CD4-positive, alpha-beta T cell treated with Interleukin-1 beta for 1 hour (primary cell): Measurements from ENCODE around the gene SLC9C2.
"Not testable (repeated sequence)": the region's sequence is repeated elsewhere in the genome, so short reads cannot be mapped to it uniquely, and the experiment has no call there.

Experiments used
- DNase-seq, 2 donors: peaks; one replicate each; pipeline ENCODE4 v3.0.0-alpha.2; 2020 to 2022

Gene SLC9C2, protein sequence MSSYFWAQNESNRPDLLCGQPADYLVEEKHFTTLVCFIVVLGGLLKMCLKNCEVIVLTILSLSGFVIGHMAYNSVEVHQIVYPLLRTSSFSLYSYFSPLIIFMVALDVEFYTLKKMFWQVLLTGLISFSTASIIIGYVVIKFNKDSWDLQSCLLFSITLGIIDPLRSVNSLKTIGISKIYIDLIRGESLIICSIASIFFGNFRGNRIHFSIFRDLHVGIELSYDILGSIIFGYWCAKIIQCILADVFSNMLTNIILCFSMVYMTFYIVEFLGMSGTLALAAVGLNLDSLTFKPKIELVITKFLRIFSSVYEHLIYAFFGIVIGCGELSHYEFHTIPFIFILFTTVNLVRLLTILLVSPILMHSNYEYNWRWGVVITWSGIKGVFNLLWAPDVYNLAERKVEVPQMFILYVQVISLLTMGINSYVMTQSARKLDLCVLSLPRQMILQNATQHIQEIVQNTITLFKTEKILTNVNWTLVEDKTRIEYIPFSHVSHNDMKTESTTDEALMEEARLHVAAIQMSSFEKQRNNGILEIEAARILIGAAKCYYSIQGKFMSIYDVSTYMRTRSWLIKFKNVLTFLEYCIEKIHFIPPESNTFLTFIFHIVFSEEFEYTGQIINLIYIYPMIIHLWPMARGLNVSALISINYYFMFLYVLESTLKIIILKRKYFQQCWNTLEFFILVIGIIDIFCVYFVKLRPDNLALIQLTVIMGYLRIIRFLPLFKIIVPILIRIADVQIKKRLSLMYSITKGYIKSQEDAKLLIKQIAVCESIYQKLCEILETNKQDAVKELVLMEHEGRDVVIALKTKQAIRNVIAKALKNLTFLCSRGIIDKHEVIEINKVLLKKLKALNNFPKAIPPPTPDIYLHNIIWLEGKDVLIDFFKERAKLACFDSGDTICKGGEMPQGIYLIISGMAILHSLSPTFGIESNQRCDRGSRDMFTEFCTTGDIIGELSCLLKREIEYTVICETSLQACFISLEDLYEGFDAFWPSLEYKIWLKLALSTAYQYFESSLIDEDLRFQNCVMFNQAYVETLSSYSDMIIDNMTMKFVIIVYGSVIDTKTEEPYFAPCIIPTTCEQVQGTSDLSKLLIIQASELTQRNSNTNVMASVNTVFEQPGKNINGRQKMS

DNA sequence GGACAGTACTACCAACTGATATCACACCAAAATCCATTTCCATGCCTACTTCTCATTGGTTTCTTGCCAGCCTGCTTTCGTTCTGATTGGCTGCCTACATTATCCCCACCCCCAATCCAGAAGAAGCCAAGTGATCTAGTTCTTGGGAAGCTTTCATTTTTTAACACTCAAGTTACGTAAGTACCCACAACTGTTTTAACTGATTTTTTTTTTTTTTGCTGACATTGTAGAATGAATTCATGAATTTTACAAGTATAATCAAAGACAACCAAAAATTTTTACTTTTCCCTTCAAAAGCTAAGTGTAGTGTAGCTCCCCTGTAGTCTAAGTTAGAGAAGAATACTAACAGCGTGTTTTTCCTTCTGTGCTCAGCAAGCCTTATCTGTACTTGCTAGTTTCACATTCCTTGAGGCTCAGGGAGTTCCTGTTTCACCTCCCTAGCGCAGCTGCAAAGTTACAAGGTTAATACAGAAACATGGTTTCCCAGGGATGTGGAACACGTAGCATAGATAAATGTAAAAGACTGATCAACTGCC is at the start of gene SLC9C2:
Gene SLC9C2, minus strand, starts transcription at position 17 of the 536 bp plus-strand sequence. CDS start 1,296 bp downstream, outside the sequence.
- no peak for DNase-seq

DNA sequence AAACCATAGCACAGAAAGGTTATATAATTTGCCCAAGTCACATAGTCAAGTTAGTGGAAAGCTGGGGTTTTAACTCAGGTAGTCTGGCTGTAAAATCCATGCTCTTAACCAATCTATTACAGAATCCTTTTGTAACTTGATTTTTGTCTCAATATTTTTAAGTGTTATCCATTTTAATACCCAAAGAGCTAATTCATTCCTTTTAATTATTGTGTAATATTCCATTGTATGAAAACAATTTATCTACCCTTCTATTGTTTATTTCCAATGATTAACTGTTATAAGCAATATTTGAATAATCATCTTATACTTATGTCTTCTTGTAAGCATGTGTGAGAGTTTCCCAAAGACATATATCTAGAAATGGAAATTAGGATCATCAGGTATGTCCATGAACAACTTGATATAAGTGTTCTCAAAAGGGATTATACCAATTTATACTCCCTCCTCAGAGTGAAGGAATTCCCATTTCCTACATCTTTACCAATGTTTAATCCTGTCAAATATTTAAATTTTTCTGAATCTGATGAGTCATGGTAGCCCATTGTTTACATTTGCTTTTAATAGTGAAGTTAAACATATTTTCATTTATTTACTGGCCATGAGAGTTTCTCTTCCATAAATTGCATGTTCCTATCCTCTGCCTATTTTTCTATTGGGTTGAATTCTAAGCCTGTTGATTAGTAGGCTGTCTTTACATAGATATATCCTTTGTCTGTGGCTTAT is 46.2 kb upstream of the SLC9C2 start:
- DNase-seq, result no peak

DNA sequence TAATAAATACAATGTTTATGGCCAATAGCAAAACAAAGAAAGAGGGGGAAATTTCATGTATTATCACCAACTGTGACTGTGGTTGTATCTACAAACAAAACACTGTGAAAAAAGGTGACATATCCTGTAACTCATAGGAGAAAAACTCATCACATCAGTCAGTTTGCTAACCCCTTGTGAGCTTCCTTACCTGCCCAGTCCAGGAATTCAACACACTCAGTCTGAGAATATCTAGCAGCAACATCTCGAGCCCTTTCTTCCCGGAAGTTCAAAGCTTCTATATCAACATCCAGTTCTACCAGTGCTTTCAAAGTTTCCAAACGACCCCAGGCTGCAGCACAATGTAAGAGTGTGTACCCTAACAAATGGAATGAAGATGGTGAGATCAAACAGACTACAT is 43.8 kb upstream of the SLC9C2 start:
- DNase-seq, result no peak

DNA sequence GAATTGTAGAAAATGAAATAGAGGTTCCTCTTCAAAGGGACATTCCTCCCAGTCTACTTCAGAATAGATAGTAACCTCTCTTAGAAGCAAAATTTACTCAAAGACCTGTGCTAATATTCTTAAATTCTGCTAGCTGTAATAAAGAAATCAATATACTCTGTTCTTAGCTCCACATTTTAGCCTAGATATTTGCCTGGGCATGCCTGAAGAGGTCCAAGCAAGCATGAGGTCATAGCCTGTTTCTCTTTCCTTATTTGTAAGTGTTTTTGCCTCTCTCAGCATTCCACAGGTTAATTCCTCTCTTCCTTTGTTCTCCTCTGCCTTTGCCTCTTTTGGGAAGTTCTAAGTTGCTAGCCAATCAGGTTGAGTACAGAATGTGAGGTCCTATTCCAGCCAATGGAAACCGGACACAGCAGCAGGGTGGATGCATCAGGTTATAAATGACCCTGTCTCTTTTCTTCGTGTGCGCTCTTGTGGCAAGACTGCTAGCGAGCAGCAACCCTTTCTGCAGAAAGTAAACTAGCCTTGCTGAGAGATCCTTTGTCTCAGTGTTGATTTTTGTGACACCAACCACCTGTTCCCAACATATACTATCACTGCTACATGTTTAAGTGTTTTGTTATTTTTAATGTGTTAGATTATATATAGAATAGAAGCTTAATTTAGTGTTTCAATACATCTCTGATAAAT is 39.7 kb upstream of the SLC9C2 start:
- not testable (repeated sequence) for DNase-seq

DNA sequence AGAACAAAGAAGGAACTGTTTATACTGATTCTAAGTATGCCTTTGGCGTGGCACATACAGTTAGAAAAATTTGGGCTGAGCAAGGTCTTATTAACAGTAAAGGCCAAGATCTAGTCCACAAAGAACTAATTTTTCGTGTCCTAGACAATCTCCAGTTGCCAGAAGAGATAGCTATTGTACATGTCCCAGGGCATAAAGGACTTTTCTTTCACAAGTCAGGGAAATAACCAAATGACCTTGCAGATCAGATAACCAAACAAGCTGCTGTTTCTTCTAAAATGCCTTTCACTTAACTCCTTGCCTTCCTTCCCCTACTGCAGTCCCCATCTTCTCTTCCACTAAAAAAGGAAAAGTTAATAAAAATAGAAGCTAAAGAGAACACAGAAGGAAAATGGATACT is 36.2 kb upstream of the SLC9C2 start:
- no peak for DNase-seq

DNA sequence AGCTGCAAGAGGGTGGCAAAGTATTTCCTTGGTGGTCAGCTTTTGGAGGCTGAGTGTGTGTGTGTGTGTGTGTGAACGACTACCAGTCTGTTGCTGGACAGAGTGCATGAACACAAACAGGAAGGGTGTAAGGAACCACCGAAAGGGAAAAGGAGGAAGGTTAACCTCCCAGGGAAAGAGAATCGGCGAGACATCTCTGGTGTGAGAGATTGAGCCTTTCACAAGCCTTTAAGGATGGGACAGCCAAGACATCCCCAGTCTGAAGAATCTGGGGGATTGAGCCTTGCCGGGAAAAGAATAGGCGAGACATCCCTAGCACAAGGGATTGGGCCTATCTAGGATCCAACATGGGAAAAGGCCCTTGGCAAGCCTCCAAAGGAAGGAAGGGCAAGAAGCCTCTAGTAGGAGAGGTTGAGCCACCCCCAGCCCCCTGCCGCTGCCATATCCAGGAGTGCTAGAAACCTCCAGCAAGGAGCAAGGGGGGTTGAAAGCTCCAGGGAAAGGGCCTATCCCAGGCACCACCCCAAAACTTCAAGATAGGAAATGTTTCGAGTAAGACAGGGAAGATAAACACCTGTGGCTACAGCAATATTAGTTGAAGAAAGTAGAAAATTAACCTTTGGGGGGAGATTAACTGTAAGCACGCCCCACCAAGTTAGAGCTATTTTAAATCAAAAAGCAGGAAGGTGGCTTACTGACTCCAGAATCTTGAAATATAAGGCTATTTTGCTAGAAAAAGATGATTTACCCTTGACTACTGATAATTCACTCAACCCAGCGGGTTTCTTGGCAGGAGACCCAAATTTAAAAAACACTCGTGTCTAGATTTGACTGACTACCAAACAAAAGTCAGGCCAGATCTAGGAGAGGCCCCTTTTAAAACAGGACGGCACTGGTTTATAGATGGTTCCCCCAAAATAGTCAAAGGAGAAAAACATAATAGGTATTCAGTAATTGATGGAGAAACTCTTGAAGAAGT is 35.5 kb upstream of the SLC9C2 start:
- no peak for DNase-seq

DNA sequence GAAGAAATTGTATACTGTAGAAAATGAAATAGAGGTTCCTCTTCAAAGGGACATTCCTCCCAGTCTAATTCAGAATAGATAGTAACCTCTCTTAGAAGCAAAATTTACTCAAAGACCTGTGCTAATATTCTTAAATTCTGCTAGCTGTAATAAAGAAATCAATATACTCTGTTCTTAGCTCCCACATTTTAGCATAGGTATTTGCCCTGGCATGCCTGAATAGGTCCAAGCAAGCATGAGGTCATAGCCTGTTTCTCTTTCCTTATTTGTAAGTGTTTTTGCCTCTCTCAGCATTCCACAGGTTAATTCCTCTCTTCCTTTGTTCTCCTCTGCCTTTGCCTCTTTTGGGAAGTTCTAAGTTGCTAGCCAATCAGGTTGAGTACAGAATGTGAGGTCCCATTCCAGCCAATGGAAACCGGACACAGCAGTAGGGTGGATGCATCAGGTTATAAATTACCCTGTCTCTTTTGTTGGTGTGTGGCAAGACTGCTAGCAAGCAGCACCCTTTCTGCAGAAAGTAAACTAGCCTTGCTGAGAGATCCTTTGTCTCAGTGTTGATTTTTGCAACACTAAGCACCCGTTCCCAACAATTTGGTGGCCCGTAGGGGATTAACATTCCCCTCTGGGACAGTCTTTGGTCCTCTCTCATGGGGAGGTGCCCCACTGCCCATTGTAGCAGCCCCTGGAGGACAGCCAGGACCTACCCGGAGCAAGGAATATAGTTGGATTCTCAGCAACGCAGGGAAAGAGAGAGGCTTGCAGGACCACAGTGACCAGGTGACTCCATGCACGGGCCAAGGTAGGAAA is 34.6 kb upstream of the SLC9C2 start:
- DNase-seq, result not testable (repeated sequence)

DNA sequence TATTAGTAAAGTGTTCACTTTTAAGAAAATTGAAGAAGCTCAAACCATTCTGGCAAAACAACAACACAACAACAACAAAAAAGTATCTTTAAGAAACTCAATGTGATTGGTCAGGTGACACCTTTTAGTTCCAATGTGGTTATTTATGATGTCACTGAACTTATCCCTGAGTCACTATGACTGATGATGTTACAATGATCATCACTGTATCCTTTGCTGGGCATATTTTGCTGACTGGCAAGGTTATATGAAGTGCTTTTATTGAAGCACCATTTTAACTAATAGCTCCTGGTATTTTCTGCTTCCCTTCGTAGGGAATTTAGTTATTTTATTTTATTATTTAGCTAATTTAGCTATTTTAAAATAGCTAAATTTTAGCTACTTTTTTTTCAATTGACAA is 32.2 kb upstream of the SLC9C2 start, which contains the start of gene TEX50:
Gene TEX50, plus strand, starts transcription at position 223 of the 400 bp plus-strand sequence. CDS start 184 bp downstream, outside the sequence.
- no peak for DNase-seq

DNA sequence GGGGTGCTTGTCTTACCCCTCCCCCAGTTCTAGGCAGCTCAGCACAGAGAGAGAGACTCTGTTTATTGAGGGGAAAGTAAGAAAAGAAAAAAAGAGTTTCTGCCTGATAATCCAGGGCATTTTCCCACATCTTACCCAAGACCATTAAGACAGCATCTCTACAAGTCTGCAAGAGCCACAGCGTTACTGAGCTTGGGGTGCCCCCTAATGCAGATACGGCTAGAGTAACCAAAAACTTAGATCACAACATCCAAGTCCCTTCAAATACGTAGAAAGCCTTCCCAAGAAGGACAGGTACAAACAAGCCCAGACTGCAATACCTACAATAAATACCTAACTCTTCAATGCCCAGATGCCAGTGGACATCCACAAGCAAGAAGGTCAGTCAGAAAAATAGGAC is 26.0 kb upstream of the SLC9C2 start:
- peak in 1 of 2 donors; percentile 10 for DNase-seq

DNA sequence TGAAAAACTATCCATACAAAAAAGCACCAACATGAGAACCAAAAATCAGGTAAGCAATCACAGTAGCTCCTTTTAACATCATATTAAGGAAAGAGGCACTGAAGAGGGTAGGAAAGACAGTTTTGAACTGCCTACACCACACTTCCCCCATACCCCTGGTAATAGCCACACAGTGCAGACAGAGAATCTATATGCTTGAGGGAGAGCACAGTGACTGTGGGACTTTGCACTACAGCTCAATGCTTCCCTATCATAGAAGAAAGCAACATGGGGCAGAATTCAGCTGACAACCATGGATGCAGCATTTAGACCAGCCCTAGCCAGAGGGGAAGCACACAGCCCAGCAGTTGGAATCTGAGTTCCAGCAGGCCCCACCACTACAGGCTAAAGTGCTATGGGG is 24.4 kb upstream of the SLC9C2 start:
- DNase-seq, result no peak

DNA sequence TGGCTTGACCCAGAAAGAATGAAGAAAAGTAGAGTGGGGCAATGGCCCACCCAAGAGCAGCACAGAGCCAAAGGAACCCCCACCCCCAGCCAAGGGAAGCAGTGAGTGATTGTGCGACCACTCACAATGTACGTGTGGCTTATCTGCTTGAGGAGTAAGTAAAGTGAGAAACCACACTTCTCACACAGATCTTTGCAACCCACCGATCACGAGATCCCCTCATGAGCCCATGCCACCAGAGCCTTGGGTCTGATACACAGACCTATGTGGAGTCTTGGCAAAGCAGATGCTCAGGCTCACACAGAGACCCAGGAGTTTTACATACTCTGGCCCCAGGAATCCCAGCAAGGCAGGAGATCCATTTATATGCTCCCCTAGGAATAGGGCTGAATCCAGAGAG is 14.0 kb upstream of the SLC9C2 start:
- DNase-seq, result no peak

DNA sequence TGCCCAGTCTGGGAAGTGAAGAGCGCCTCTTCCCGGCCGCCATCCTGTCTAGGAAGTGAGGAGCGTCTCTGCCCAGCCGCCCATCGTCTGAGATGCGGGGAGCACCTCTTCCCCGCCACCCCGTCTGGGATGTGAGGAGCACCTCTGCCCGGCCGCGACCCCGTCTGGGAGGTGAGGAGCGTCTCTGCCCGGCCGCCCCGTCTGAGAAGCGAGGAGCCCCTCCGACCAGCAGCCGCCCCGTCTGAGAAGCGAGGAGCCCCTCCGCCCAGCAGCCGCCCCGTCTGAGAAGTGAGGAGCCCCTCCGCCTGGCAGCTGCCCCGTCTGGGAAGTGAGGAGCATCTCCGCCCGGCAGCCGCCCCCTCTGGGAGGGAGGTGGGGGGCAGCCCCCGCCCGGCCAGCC is 10.2 kb upstream of the SLC9C2 start:
- DNase-seq, result not testable (repeated sequence)

DNA sequence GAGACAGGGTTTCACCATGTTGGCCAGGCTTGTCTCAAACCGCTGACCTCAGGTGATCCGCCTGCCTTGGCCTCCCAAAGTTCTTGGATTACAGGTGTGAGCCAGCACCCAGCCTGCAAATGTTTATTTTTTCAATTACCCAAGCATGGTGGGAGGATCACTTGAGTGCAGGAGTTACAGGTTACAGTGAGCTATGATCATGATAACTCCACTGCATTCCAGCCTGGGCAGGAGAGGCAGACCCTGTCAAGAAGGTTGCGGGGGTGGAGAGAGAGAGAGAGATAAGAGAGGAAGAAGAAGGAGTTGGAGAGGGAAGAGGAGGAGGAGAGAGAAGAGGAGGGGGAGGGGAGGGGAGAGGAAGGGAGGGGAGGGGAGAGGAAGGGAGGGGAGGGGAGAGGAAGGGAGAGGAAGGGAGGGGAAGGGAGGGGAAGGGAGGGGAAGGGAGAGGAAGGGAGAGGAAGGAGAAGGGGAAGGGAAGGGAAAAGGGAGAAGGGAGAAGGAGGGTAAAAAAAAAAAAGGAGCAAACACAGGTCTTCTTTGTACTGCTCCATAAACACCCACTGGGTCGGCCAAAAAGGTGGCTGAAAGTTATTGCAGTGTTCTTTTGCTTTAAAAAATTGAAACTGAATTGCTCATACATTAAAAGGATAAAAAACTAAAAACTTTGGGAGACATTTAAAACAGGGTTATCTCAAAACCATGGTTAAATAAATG is 5.8 kb upstream of the SLC9C2 start:
- no peak for DNase-seq

DNA sequence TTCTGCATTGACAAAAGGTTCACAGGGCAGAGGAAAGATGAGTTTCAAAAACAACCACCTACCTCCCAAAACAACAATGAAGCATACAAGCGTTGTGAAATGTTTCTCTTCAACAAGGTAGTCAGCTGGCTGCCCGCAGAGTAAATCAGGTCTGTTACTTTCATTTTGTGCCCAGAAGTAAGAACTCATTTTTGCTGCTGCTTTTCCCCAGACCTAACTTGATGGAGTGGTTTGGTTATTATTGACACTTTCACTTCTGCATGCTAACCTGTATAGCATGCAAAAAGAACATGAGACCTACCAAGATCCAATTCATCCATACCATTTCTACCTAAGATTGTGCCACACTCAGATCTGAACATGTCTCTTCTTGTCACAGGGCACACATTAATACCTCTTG is 1.3 kb downstream of the SLC9C2 start:
- no peak for DNase-seq

DNA sequence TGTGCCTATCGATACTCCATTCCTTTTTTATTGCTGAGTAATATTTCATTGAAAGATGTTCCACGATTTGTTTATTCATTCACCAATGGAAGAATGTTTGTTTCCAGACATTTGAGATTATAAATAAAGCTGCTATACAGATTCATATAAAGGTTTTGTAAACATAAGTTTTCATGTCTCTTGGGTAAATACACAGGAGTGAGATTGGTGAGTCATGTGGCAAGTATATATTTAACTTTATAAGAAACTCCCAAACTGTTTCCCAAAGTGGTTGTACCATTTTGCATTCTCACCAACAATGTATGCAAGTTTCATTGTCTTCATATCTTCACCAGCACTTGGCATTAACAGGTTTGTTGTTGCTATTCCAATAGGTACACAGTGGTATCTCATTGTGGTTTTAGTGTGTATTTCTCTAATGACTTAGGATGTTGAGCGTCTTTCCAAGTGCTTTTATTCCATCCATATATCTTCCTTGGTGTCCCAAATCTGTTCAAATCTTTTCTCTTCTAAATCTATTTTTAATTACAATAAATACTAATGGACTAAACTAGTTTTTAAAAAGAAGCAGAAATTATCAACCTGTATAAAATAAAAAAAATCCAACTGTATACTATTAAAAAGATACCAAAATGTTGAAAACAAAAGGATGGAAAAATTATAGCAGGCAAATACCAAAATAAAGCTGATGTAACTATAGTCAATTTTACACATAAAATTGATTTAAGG is 6.6 kb downstream of the SLC9C2 start:
- no peak for DNase-seq

DNA sequence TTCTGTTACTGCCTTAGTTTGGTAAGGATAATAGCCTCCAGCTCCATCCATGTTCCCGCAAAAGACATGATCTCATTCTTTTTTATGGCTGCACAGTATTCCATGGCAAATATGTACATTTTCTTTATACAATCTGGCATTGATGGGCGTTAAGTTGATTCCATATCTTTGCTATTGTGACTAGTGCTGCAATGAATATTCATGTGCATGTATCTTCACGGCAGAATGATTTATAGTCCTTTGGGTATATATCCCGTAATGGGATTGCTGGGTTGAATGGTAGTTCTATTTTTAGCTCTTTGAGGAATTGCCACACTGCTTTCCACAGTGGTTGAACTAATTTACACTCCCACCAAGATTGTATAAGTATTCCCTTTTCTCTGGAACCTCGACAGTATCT is 11.7 kb downstream of the SLC9C2 start:
- not testable (repeated sequence) for DNase-seq

DNA sequence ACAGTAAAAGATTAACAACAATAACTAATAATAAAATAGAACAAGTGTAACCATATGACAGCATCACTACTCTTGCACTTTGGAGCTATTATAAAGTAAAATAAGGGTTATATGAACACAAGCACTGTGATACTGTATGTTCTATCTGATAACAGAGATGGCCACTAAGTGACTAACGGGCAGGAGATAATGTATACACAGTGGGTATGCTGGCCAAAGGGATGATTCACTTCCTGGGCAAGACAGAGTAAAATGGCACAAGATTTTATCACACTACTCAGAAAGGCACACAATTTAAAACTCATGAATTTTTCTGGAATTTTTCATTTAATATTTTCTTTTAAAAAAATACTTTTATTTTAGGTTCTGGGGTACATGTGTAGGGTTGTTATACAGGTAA is 12.3 kb downstream of the SLC9C2 start:
- no peak for DNase-seq
